HL-60 (cell line): Measurements from ENCODE around the gene TINAGL1.

Experiments used
- DNase-seq, 2 experiments: peaks; one replicate each; pipeline ENCODE4 v3.0.0-alpha.2; 2010 to 2020; ENCODE audit warnings: low read depth in 1 of 2, low spot score in 1 of 2
- H3K27ac ChIP-seq: fragments of 250-450 bp; sonication (Bioruptor Pico); replicated peaks from 2 replicates; pipeline ENCODE4 v1.5.1; 2020; ENCODE audit warnings: mild to moderate bottlenecking, moderate library complexity
- H3K27me3 ChIP-seq: fragments of 250-450 bp; sonication (Bioruptor Pico); 2 replicates; pipeline ENCODE4 v1.5.1; 2021; ENCODE audit warnings: mild to moderate bottlenecking, moderate library complexity; ENCODE audit not compliant: insufficient read depth, poor library complexity, severe bottlenecking
- H3K4me3 ChIP-seq: replicated peaks from 2 replicates; pipeline ENCODE4 v1.5.1; 2011; ENCODE audit warnings: mild to moderate bottlenecking, control low read depth, low read length; ENCODE audit not compliant: insufficient read depth
- GABPA ChIP-seq: IDR thresholded peaks from 2 replicates; pipeline ENCODE4 v1.6.1; 2012; ENCODE audit warnings: low read depth
- POLR2AphosphoS5 ChIP-seq: IDR thresholded peaks from 2 replicates; pipeline ENCODE4 v1.6.1; 2012; ENCODE audit warnings: low read depth
- SPI1 ChIP-seq: IDR thresholded peaks from 2 replicates; pipeline ENCODE4 v1.6.1; 2012; ENCODE audit warnings: low read depth, mild to moderate bottlenecking, borderline replicate concordance
- TF ChIP-seq, protein P1 (sequence below): IDR thresholded peaks from one replicate; pipeline ENCODE4 v1.5.1; 2011; ENCODE audit warnings: low read length, control low read depth, inconsistent platforms; ENCODE audit not compliant: insufficient read depth
- TF ChIP-seq, protein P2 (sequence below): IDR thresholded peaks from 2 replicates; pipeline ENCODE4 v1.6.1; 2012; ENCODE audit warnings: low read depth; ENCODE audit not compliant: insufficient replicate concordance

The TINAGL1 gene

GRCh38 chr1:31574749-31575368 lies 1.5 kb upstream of the TINAGL1 start:
- no peaks in the 10 kb centered on the region for H3K27me3 ChIP-seq
- no peak overlapping the region for H3K27ac ChIP-seq
- H3K4me3 ChIP-seq: no peak overlapping the region
- TF ChIP-seq SPI1: no peak
- TF ChIP-seq, protein P1, sequence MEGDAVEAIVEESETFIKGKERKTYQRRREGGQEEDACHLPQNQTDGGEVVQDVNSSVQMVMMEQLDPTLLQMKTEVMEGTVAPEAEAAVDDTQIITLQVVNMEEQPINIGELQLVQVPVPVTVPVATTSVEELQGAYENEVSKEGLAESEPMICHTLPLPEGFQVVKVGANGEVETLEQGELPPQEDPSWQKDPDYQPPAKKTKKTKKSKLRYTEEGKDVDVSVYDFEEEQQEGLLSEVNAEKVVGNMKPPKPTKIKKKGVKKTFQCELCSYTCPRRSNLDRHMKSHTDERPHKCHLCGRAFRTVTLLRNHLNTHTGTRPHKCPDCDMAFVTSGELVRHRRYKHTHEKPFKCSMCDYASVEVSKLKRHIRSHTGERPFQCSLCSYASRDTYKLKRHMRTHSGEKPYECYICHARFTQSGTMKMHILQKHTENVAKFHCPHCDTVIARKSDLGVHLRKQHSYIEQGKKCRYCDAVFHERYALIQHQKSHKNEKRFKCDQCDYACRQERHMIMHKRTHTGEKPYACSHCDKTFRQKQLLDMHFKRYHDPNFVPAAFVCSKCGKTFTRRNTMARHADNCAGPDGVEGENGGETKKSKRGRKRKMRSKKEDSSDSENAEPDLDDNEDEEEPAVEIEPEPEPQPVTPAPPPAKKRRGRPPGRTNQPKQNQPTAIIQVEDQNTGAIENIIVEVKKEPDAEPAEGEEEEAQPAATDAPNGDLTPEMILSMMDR: no peak
- TF ChIP-seq, protein P2, sequence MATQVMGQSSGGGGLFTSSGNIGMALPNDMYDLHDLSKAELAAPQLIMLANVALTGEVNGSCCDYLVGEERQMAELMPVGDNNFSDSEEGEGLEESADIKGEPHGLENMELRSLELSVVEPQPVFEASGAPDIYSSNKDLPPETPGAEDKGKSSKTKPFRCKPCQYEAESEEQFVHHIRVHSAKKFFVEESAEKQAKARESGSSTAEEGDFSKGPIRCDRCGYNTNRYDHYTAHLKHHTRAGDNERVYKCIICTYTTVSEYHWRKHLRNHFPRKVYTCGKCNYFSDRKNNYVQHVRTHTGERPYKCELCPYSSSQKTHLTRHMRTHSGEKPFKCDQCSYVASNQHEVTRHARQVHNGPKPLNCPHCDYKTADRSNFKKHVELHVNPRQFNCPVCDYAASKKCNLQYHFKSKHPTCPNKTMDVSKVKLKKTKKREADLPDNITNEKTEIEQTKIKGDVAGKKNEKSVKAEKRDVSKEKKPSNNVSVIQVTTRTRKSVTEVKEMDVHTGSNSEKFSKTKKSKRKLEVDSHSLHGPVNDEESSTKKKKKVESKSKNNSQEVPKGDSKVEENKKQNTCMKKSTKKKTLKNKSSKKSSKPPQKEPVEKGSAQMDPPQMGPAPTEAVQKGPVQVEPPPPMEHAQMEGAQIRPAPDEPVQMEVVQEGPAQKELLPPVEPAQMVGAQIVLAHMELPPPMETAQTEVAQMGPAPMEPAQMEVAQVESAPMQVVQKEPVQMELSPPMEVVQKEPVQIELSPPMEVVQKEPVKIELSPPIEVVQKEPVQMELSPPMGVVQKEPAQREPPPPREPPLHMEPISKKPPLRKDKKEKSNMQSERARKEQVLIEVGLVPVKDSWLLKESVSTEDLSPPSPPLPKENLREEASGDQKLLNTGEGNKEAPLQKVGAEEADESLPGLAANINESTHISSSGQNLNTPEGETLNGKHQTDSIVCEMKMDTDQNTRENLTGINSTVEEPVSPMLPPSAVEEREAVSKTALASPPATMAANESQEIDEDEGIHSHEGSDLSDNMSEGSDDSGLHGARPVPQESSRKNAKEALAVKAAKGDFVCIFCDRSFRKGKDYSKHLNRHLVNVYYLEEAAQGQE: no peak
- TF ChIP-seq POLR2AphosphoS5: no peak
- no peak for TF ChIP-seq GABPA
- no peak for DNase-seq

GRCh38 chr1:31575369-31576140 lies 760 bp upstream of the TINAGL1 start:
- Histone ChIP-seq H3K27me3 (no peaks in the 10 kb centered on the region), H3K27ac (no peak overlapping the region), H3K4me3 (no peak overlapping the region)
- DNase-seq: no peak
- TF ChIP-seq, protein P2: no peak
- TF ChIP-seq, protein P1: no peak
- TF ChIP-seq SPI1 (no peak), POLR2AphosphoS5 (no peak), GABPA (no peak)

DNA sequence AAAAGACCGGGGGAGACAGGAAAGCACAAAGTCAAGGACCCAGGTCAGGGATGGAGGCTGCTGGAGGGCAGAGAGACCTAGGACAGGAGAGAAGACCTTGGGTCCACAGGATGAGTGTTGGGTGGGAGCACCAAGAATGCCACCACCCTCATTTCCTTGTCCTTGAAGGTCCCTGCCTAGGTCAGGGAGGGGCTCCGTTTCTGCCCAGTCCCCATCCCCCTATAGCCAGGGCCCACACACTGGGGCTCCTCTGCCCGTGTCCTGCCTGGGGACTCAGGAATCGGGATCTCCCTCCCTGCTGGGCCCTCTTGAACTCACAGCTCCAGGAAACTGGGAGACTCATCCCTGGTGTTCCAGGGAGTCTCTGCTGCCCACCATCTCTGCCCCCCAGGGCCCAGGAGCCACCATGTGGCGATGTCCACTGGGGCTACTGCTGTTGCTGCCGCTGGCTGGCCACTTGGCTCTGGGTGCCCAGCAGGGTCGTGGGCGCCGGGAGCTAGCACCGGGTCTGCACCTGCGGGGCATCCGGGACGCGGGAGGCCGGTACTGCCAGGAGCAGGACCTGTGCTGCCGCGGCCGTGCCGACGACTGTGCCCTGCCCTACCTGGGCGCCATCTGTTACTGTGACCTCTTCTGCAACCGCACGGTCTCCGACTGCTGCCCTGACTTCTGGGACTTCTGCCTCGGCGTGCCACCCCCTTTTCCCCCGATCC lies 584 bp downstream of the TINAGL1 start:
- no peak for DNase-seq

More for the DNA sequence above, 584 bp downstream of the TINAGL1 start:
- TF ChIP-seq GABPA: no peak
- TF ChIP-seq SPI1: no peak
- TF ChIP-seq, protein P2: no peak
- TF ChIP-seq, protein P1: no peak
- no peaks in the 10 kb centered on the region for H3K27me3 ChIP-seq
- H3K4me3 ChIP-seq: no peak overlapping the region
- H3K27ac ChIP-seq: no peak overlapping the region
